Endothelial cell of umbilical vein (primary cell): ENCODE results near the gene RABL6. TPM values are rescaled to one million over a fixed set of nuclear protein-coding genes. Genes with fewer than 3 reads are reported as not detected.
A peak's percentile ranks its signal among the peaks of the same experiment; 100 is the strongest.

ENCODE experiments used
- BruUV-seq: library from RNA; stranded (reverse); fragments of 400-500 nt; replicated peaks from 2 replicates; lab custom pipeline; 2021; lab: Mats Ljungman, UMichigan
- CTCF ChIA-PET: fragments of 300-600, 350-600 bp; sonication (Branson Sonifier 250); formaldehyde crosslinking; loops from one replicate; lab custom pipeline; 2021; ENCODE audit warnings: antibody characterized with exemption, inconsistent platforms; lab: Charles Lee
- POLR2A ChIA-PET: fragments of 300-600, 350-600 bp; sonication (Branson Sonifier 250); formaldehyde crosslinking; loops from one replicate; lab custom pipeline; 2021; ENCODE audit warnings: antibody characterized with exemption, inconsistent platforms; lab: Charles Lee
- DNase-seq: peaks from one replicate; pipeline ENCODE4 v3.0.0-alpha.2; 2011; ENCODE audit warnings: low read depth, low spot score
- FAIRE-seq: peaks from 2 replicates; lab custom pipeline; 2011; peaks lifted over from hg19 to GRCh38; lab: Jason Lieb, UNC
- H2AFZ ChIP-seq: 2 replicates; pipeline ENCODE4 v1.6.0; 2012; ENCODE audit warnings: low read depth, low read length, control low read depth, inconsistent platforms
- H3K27ac ChIP-seq: 2 replicates; pipeline ENCODE4 v1.5.1; 2011; ENCODE audit warnings: low read depth, mild to moderate bottlenecking, control low read depth, low read length, moderate library complexity; ENCODE audit not compliant: insufficient read depth
- H3K27me3 ChIP-seq, 2 experiments: 2 replicates each; pipeline versions ENCODE4 v1.6.0 to v1.6.1; 2011; ENCODE audit warnings: low read length in 2 of 2, mixed read lengths in 1 of 2; ENCODE audit not compliant: control insufficient read depth in 2 of 2, insufficient read depth in 2 of 2
- H3K36me3 ChIP-seq, 2 experiments: 2 replicates in 1 of 2; 3 replicates in 1 of 2; pipeline ENCODE4 v1.5.1; 2011; ENCODE audit warnings: low read length in 2 of 2, mild to moderate bottlenecking in 1 of 2, moderate library complexity in 1 of 2; ENCODE audit not compliant: control insufficient read depth in 2 of 2, insufficient read depth in 2 of 2; ENCODE audit errors: extremely low read depth in 1 of 2
- H3K4me1 ChIP-seq: 3 replicates; pipeline ENCODE4 v1.5.1; 2011; ENCODE audit warnings: mild to moderate bottlenecking, low read length; ENCODE audit not compliant: control insufficient read depth, insufficient read depth; ENCODE audit errors: extremely low read depth
- H3K4me2 ChIP-seq: 2 replicates; pipeline ENCODE4 v1.6.1; 2011; ENCODE audit warnings: low read length, control low read depth, mixed read lengths; ENCODE audit not compliant: insufficient read depth
- H3K4me3 ChIP-seq, 3 experiments: fragments of 200-600 bp in 1 of 3; sonication (generic), shearing (Covaris generic) in 1 of 3; replicated peaks in 1 of 3; 2 replicates each; pipeline ENCODE4 v1.5.1; 2011 to 2016; ENCODE audit warnings: control low read depth in 3 of 3, low read length in 3 of 3, mild to moderate bottlenecking in 2 of 3, inconsistent platforms in 1 of 3, low read depth in 1 of 3, moderate library complexity in 1 of 3; ENCODE audit not compliant: insufficient read depth in 1 of 3
- H3K79me2 ChIP-seq: 2 replicates; pipeline ENCODE4 v1.6.0; 2012; ENCODE audit warnings: low read length, inconsistent platforms; ENCODE audit not compliant: control insufficient read depth, insufficient read depth
- H3K9ac ChIP-seq: replicated peaks from 2 replicates; pipeline ENCODE3; 2011; ENCODE audit warnings: low read length, control low read depth; ENCODE audit not compliant: insufficient read depth; ENCODE audit errors: extremely low read depth
- H3K9me1 ChIP-seq: replicated peaks from 3 replicates; pipeline ENCODE4 v1.6.0; 2011; ENCODE audit warnings: mild to moderate bottlenecking, low read length; ENCODE audit not compliant: control insufficient read depth, insufficient read depth; ENCODE audit errors: extremely low read depth
- H3K9me3 ChIP-seq: replicated peaks from 2 replicates; pipeline ENCODE4 v1.5.1; 2012; ENCODE audit warnings: low read length, inconsistent platforms; ENCODE audit not compliant: control insufficient read depth, insufficient read depth
- H4K20me1 ChIP-seq: replicated peaks from 2 replicates; pipeline ENCODE3; 2011; ENCODE audit warnings: mild to moderate bottlenecking, low read length; ENCODE audit not compliant: control insufficient read depth, insufficient read depth; ENCODE audit errors: extremely low read depth
- EZH2 ChIP-seq: IDR thresholded peaks from 2 replicates; pipeline ENCODE4 v1.6.1; 2012; ENCODE audit warnings: borderline replicate concordance, low read depth, mild to moderate bottlenecking, moderate library complexity, low read length, inconsistent platforms; ENCODE audit not compliant: severe bottlenecking
- FOS ChIP-seq: IDR thresholded peaks from 2 replicates; pipeline ENCODE4 v1.6.1; 2011; ENCODE audit warnings: mild to moderate bottlenecking, low read length, moderate library complexity, borderline replicate concordance; ENCODE audit not compliant: insufficient read depth
- GATA2 ChIP-seq: IDR thresholded peaks from 2 replicates; pipeline ENCODE4 v1.7.0; 2011; ENCODE audit warnings: low read depth, mild to moderate bottlenecking, moderate library complexity, mixed read lengths, low read length; ENCODE audit not compliant: insufficient read length, insufficient read depth
- JUN ChIP-seq: IDR thresholded peaks from 2 replicates; pipeline ENCODE4 v1.6.1; 2011; ENCODE audit warnings: borderline replicate concordance, low read depth; ENCODE audit not compliant: insufficient read length, insufficient read depth
- MAX ChIP-seq: IDR thresholded peaks from 2 replicates; pipeline ENCODE4 v1.6.1; 2011; ENCODE audit not compliant: insufficient read depth, insufficient read length
- MYC ChIP-seq: IDR thresholded peaks from one replicate; pipeline ENCODE4 v1.6.1; 2011; ENCODE audit warnings: mild to moderate bottlenecking, low read depth, low read length
- POLR2A ChIP-seq: IDR thresholded peaks from 2 replicates; pipeline ENCODE4 v1.6.1; 2012; ENCODE audit warnings: low read depth, mild to moderate bottlenecking, control low read depth, low read length
- POLR2AphosphoS5 ChIP-seq: IDR thresholded peaks from 2 replicates; pipeline ENCODE4 v1.6.1; 2012; ENCODE audit warnings: low read depth, mild to moderate bottlenecking, control low read depth, low read length, moderate library complexity; ENCODE audit not compliant: insufficient read depth
- dilution Hi-C: fragments of 300-500 bp; cut with MboI; formaldehyde crosslinking; loops from one replicate; pipeline ENCODE4 v1.15.0; 2019; ENCODE audit warnings: low sequenced_read_pairs; ENCODE audit not compliant: extremely low pct_ligation_motif_present
- intact Hi-C: fragments of 100-400 bp; cut with micrococcal nuclease; formaldehyde crosslinking; loops from one replicate; pipeline ENCODE4 v1.10.0; 2022
- polyA plus RNA-seq, 4 experiments: library from polyadenylated mRNA; depleted of rRNA in 3 of 4; stranded (reverse) in 3 of 4; unstranded in 1 of 4; fragments of >200 nt; gene quantifications; 2 replicates each; pipeline versions ENCODE4 v1.2.1 to v1.2.3, GENCODE V29; 2011 to 2012; ENCODE audit warnings: missing spikeins in 1 of 4
- total RNA-seq: library from RNA; stranded (reverse); gene quantifications from 2 replicates; pipeline ENCODE4 v1.2.3, GENCODE V29; 2021
- TF ChIP-seq, protein P1 (sequence below), 2 donors: IDR thresholded peaks; 1 replicate in 1 of 2; 2 replicates in 1 of 2; pipeline ENCODE4 v1.5.1; 2011; ENCODE audit warnings: low read length in 2 of 2, mild to moderate bottlenecking in 2 of 2, moderate library complexity in 2 of 2, control low read depth in 1 of 2, inconsistent platforms in 1 of 2, low read depth in 1 of 2; ENCODE audit not compliant: insufficient read depth in 1 of 2; ENCODE audit errors: extremely low read depth in 1 of 2

Gene RABL6
- total and polyA plus RNA-seq, 2 donors (not counting 3 experiments of a cell fraction or from before 2014, with no cell fraction given), result 60.8 to 112 TPM

- Histone ChIP-seq H3K4me2 (peak overlapping the region; percentile 70), H3K36me3 (peaks cover 3 to 6% of the 10 kb centered on the region in 2 experiments), H4K20me1 (no peaks in the 10 kb centered on the region), H3K9me3 (no peaks in the 10 kb centered on the region), H3K9me1 (no peaks in the 10 kb centered on the region), H3K4me3 (peak overlapping the region; percentile 78 to 98 (median 90)), H3K9ac (peak overlapping the region; percentile 80), H2AFZ (no peak overlapping the region), H3K4me1 (peaks cover 15% of the 10 kb centered on the region), H3K79me2 (peaks cover 47% of the 10 kb centered on the region), H3K27me3 (no peaks in the 10 kb centered on the region), H3K27ac (no peak overlapping the region)
- CTCF ChIA-PET, result interaction anchor here (0.7 to 3.7 kb wide), 3 partner anchors 11 to 33 kb away, joined by 3 to 13 read pairs (median 7); partner anchors contain the start of gene AJM1
- dilution Hi-C loops, result loop anchor here (25.0 kb wide), 1 partner anchor 129 kb away; the partner anchor contains the start of genes C8G and FBXW5
- POLR2A ChIA-PET, result no interaction called here
- no TSS peak for BruUV-seq
- FAIRE-seq (peak; percentile 67), DNase-seq (peak; percentile 34)
- intact Hi-C loops, result loop anchor here (5.0 kb wide), 1 partner anchor 34 kb away; the partner anchor contains the start of gene AJM1
- TF ChIP-seq POLR2AphosphoS5 (no peak), POLR2A (no peak), FOS (no peak), MYC (no peak), JUN (no peak), GATA2 (no peak), EZH2 (no peak), MAX (no peak)
- TF ChIP-seq, protein P1, sequence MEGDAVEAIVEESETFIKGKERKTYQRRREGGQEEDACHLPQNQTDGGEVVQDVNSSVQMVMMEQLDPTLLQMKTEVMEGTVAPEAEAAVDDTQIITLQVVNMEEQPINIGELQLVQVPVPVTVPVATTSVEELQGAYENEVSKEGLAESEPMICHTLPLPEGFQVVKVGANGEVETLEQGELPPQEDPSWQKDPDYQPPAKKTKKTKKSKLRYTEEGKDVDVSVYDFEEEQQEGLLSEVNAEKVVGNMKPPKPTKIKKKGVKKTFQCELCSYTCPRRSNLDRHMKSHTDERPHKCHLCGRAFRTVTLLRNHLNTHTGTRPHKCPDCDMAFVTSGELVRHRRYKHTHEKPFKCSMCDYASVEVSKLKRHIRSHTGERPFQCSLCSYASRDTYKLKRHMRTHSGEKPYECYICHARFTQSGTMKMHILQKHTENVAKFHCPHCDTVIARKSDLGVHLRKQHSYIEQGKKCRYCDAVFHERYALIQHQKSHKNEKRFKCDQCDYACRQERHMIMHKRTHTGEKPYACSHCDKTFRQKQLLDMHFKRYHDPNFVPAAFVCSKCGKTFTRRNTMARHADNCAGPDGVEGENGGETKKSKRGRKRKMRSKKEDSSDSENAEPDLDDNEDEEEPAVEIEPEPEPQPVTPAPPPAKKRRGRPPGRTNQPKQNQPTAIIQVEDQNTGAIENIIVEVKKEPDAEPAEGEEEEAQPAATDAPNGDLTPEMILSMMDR (IDR thresholded peaks at IDR 0.05; ENCODE audit: extremely low read depth in 1 of 2, insufficient read depth in 1 of 2, low read depth in 1 of 2, low read length in 2 of 2), result no peak
These were observed 1.0 kb downstream of the RABL6 start for GRCh38 chr9:136808806-136809158.
